Osteocyte (in vitro differentiated cells): ENCODE results near the gene BACE1. TPM values are rescaled to one million over a fixed set of nuclear protein-coding genes. Genes with fewer than 3 reads are reported as not detected.

Source experiments
- DNase-seq: peaks from one replicate; pipeline ENCODE4 v3.0.0; 2021; ENCODE audit warnings: mixed read lengths; ENCODE audit not compliant: unreplicated experiment; ENCODE audit errors: extremely low spot score
- H3K27ac Mint-ChIP-seq: one replicate; pipeline ENCODE4 v1.8.0; 2021; ENCODE audit warnings: mild to moderate bottlenecking, mixed read lengths; ENCODE audit not compliant: unreplicated experiment
- H3K27me3 Mint-ChIP-seq: one replicate; pipeline ENCODE4 v1.8.0; 2021; ENCODE audit warnings: mixed read lengths; ENCODE audit not compliant: unreplicated experiment
- H3K36me3 Mint-ChIP-seq: one replicate; pipeline ENCODE4 v1.8.0; 2021; ENCODE audit warnings: mixed read lengths; ENCODE audit not compliant: unreplicated experiment
- H3K4me1 Mint-ChIP-seq: one replicate; pipeline ENCODE4 v1.8.0; 2021; ENCODE audit warnings: mixed read lengths; ENCODE audit not compliant: unreplicated experiment
- H3K4me3 Mint-ChIP-seq: one replicate; pipeline ENCODE4 v1.8.0; 2021; ENCODE audit warnings: mild to moderate bottlenecking, moderate library complexity, mixed read lengths; ENCODE audit not compliant: unreplicated experiment
- H3K9me3 Mint-ChIP-seq: one replicate; pipeline ENCODE4 v1.8.0; 2021; ENCODE audit warnings: mixed read lengths; ENCODE audit not compliant: unreplicated experiment
- total RNA-seq: library from RNA; stranded (reverse); gene quantifications from 2 replicates; pipeline ENCODE4 v1.2.1, GENCODE V29; 2021
- TF ChIP-seq, protein P1 (sequence below): fragments of 200-600 bp; sonication (generic); IDR thresholded peaks from 2 replicates; pipeline ENCODE4 v1.5.0; 2021; ENCODE audit warnings: antibody characterized with exemption, mild to moderate bottlenecking, moderate library complexity

The BACE1 gene
- total RNA-seq, 1 donor from 2014 or later = 74.8 TPM

DNA sequence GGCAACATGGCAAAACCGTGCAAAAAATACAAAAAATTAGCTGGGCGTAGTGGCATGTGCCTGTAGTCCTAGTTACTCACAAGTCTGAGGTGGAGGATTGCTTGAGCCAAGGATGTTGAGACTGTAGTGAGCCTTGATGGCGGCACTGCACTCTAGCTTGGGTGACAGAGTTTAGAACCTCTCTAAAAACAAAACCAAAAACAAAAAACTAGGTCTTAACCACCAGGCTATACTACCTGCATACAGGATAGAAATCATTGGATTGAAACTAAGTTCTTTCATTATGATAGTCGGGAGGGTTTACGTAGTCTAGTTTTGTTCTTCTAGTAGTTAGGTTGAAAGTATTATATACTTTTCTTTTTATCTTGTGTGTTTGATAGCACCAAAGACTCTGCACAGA, 77.8 kb downstream of the BACE1 start:
- H3K36me3 Mint-ChIP-seq = peaks cover 3% of the 10 kb centered on the region
- no peaks in the 10 kb centered on the region for H3K27me3 Mint-ChIP-seq
- no peak overlapping the region for H3K4me3 Mint-ChIP-seq
- no peak for DNase-seq
- H3K9me3 Mint-ChIP-seq = no peaks in the 10 kb centered on the region
- TF ChIP-seq, protein P1, sequence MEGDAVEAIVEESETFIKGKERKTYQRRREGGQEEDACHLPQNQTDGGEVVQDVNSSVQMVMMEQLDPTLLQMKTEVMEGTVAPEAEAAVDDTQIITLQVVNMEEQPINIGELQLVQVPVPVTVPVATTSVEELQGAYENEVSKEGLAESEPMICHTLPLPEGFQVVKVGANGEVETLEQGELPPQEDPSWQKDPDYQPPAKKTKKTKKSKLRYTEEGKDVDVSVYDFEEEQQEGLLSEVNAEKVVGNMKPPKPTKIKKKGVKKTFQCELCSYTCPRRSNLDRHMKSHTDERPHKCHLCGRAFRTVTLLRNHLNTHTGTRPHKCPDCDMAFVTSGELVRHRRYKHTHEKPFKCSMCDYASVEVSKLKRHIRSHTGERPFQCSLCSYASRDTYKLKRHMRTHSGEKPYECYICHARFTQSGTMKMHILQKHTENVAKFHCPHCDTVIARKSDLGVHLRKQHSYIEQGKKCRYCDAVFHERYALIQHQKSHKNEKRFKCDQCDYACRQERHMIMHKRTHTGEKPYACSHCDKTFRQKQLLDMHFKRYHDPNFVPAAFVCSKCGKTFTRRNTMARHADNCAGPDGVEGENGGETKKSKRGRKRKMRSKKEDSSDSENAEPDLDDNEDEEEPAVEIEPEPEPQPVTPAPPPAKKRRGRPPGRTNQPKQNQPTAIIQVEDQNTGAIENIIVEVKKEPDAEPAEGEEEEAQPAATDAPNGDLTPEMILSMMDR = no peak
- H3K4me1 Mint-ChIP-seq = peaks cover 16% of the 10 kb centered on the region
- H3K27ac Mint-ChIP-seq = no peak overlapping the region

Other genes with a start within 250 kb of the BACE1 start
- gene SIK3, start 217.8 kb downstream of the BACE1 start, total RNA-seq = 29.3 and 29.5 TPM in 2 replicates
- gene PAFAH1B2, start 172.0 kb downstream of the BACE1 start, total RNA-seq = 82.7 and 84.5 TPM in 2 replicates
- 65.5 and 67.3 TPM in 2 replicates for gene SIDT2, start 137.5 kb downstream of the BACE1 start, total RNA-seq
- 711 and 715 TPM in 2 replicates for gene TAGLN, start 116.9 kb downstream of the BACE1 start, total RNA-seq
- gene PCSK7, start 84.2 kb downstream of the BACE1 start, total RNA-seq = 57.5 and 65.0 TPM in 2 replicates
- gene RNF214, start 83.6 kb downstream of the BACE1 start, total RNA-seq = 32.8 and 34.2 TPM in 2 replicates
- 8.3 and 10.9 TPM in 2 replicates for gene BACE1-AS, start 24.9 kb downstream of the BACE1 start, total RNA-seq
- 40.1 and 42.0 TPM in 2 replicates for gene CEP164, start 11.6 kb upstream of the BACE1 start, total RNA-seq